ENCODE results near the gene TBC1D22A.

GRCh38 chr22:46757104-46757503 lies 5.3 kb upstream of the TBC1D22A start:
- TF ChIP-seq CTCF (IDR thresholded peaks at IDR 0.05 in 4 of 5, conservative IDR thresholded peaks at IDR 0.05 in 1 of 5), result no peak
- no peak for TF ChIP-seq POLR2A (IDR thresholded peaks at IDR 0.05)

All from gastrocnemius medialis (tissue), 4 donors.